Mesodermal cell (in vitro differentiated cells): ENCODE measurements around the gene GADD45B.
"Not testable (repeated sequence)": the region's sequence is repeated elsewhere in the genome, so short reads cannot be mapped to it uniquely, and the experiment has no call there.

Experiments used
- H3K27ac ChIP-seq: 2 replicates; pipeline ENCODE4 v1.7.0; 2013; ENCODE audit warnings: mild to moderate bottlenecking, low read depth, low read length, moderate library complexity; ENCODE audit not compliant: severe bottlenecking
- H3K36me3 ChIP-seq: 2 replicates; pipeline ENCODE4 v1.7.1; 2013; ENCODE audit warnings: mild to moderate bottlenecking, low read length, moderate library complexity; ENCODE audit not compliant: control insufficient read depth, insufficient read depth
- H3K4me1 ChIP-seq: one replicate; pipeline ENCODE4 v1.7.1; 2013; ENCODE audit warnings: mild to moderate bottlenecking, low read length; ENCODE audit not compliant: insufficient read depth, control insufficient read depth, poor library complexity, severe bottlenecking
- H3K4me3 ChIP-seq: 2 replicates; pipeline ENCODE4 v1.7.0; 2013; ENCODE audit warnings: low read length, control low read depth, mild to moderate bottlenecking; ENCODE audit not compliant: insufficient read depth, poor library complexity, severe bottlenecking; ENCODE audit errors: extremely low read depth
- H3K9me3 ChIP-seq: 2 replicates; pipeline ENCODE4 v1.7.1; 2013; ENCODE audit warnings: mild to moderate bottlenecking, low read length, moderate library complexity; ENCODE audit not compliant: control insufficient read depth
- WGBS, 2 experiments: methylation state at CpG; one replicate each; pipeline ENCODE4 v1.1.5; 2013; ENCODE audit warnings: missing lambda C conversion rate in 2 of 2; ENCODE audit not compliant: insufficient coverage in 2 of 2; 5-methylcytosine and 5-hydroxymethylcytosine counted together

GADD45B gene

DNA sequence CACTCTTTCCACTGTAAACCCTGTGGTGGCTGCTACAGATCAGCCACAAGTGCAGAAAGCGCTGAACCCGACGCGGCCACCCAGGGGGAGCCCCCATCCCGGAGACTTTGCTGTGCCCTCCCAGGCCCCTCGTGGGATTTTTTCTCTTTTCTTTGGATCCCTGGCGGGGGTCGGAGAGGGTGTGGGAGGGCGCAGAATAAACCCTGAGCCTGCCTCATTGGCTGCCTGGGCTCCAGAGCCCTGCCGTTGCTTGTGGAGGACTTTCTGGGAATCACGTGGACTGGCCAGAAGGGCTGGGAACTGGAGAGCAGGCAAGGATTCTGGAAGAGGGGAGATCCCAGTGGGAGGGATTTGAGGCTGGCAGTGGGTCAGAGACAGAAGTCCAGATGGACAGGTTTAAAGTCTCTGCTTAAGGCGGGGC lies 24.9 kb downstream of the GADD45B start:
- Histone ChIP-seq H3K4me1 (peaks cover 23% of the 10 kb centered on the region), H3K36me3 (no peaks in the 10 kb centered on the region), H3K9me3 (peaks cover 5% of the 10 kb centered on the region), H3K27ac (no peak overlapping the region), H3K4me3 (no peak overlapping the region)
- WGBS, 2 experiments: 77 to 85% methylated on average over 7 to 12 of the region's 12 CpGs

DNA sequence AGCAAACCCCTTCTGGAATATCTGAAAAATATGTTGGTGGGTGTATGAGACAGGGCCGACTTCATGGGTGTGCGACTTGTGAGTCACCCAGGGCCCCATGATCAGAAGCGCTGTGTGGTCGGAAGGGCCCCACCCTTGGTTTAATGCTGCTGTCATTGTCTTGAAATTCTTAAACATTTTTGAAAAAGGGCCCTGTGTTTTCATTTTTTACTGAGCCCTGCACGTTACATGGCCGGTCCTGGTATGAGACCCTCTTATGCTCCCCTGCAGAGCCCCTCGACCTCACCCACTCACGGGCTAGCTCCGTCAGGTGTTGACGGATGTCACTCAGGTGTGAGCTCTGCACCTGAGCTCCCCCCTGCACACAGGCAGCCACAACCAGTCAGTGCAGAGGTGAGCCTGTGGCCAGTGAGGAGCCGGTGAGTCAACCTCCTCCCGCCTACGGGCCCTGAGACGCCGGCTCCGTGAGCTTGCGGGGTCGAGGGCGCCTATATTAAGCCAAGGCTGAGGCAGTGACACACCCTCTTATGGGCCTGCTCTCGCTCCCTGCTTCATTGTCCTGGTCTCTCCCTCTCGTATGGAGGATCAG lies 27.7 kb downstream of the GADD45B start:
- Histone ChIP-seq H3K27ac (no peak overlapping the region), H3K9me3 (no peaks in the 10 kb centered on the region)
- WGBS, 2 experiments: 72 to 75% methylated on average over 19 to 21 of the region's 21 CpGs

DNA sequence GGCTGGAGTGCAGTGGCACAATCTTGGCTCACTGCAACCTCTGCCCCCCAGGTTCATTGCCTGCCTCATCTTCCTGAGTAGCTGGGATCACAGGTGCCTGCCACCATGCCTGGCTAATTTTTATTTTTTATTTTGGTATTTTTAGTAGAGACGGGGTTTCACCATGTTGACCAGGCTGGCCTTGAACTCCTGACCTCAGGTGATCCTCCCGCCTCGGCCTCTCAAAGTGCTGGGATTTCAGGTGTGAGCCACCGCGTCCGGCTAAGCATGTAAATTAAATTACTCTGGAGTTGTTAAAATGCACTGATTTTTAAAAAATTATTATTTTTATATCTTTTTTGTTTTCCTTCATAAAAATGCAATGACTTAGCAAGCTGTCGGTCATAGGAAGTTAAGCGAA lies 30.7 kb downstream of the GADD45B start:
- 94 to 100% methylated on average over 5 of the region's 8 CpGs for WGBS, 2 experiments
- not testable (repeated sequence) for H3K4me3 ChIP-seq, H3K36me3 ChIP-seq, H3K4me1 ChIP-seq, H3K27ac ChIP-seq, H3K9me3 ChIP-seq

More for the DNA sequence above, 27.7 kb downstream of the GADD45B start:
- peaks cover 15% of the 10 kb centered on the region for H3K4me1 ChIP-seq
- H3K4me3 ChIP-seq: no peak overlapping the region
- H3K36me3 ChIP-seq: no peaks in the 10 kb centered on the region

DNA sequence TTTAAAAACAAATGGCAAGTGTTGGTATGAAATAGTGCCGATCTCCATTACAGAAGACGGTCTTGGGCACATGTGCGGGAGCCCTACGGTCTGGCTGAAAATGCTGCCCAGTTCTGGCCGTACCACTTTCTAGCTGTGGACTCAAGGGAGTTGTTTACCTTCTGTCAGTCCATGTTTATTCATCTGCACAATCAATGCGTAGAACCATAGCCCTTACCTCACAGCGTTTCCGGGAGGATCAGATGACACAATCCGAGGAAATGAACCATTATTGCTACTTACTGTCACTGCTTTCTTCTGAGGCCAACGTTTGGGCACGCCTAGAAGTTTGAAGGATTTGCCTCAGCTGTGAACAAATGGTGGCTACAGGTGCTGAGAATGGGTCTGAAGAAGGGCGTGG lies 31.2 kb downstream of the GADD45B start:
- H3K4me1 ChIP-seq: peaks cover 10% of the 10 kb centered on the region
- H3K27ac ChIP-seq: no peak overlapping the region
- no peaks in the 10 kb centered on the region for H3K36me3 ChIP-seq
- WGBS, 2 experiments: 80 to 81% methylated on average over 11 of the region's 12 CpGs
- H3K9me3 ChIP-seq: no peaks in the 10 kb centered on the region
- no peak overlapping the region for H3K4me3 ChIP-seq

DNA sequence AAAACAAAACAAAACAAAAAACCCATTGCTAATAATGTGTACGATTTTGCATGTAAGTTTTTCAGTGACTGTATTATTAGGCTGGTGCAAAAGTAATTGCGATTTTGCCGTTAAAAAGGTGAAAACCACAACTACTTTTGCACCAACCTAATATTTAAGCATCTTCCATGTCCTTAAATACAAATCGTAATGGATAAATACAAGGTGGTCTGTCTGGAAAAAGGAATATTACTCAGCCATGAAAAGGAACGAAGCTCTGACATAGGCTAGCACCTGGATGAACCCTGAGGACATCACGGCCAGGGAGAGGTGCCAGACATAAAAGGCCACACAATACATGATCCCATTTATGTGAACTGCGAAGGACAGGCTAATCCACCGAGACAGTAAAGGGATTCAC lies 33.2 kb downstream of the GADD45B start:
- H3K36me3 ChIP-seq: no peaks in the 10 kb centered on the region
- WGBS, 2 experiments: 100% methylated on average over 2 to 3 of the region's 8 CpGs
- H3K4me1 ChIP-seq: peaks cover 1% of the 10 kb centered on the region
- H3K27ac ChIP-seq: no peak overlapping the region
- H3K4me3 ChIP-seq: no peak overlapping the region
- no peaks in the 10 kb centered on the region for H3K9me3 ChIP-seq

DNA sequence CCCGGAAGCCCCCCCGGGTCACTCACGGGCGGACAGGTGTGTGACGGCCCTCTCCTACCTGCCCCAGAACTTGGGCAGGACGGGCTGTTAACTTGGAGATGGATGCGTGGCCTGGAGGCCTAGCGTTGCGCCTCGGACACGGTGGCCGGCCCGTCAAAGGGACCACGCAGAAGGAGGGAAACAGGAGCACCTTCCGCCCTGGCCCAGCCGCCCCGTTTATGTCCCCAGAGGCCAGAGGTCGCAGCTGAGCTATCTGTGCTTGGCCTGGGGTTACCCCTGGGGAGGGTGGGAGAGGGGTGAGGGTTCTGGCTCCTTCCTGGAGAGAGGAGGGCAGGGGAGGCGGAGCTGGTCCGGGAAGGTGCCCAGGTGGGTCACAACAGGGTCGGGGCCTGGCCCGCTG lies 35.6 kb downstream of the GADD45B start:
- H3K9me3 ChIP-seq: no peaks in the 10 kb centered on the region
- no peaks in the 10 kb centered on the region for H3K36me3 ChIP-seq
- 92 to 96% methylated on average over 16 to 22 of the region's 22 CpGs for WGBS, 2 experiments

DNA sequence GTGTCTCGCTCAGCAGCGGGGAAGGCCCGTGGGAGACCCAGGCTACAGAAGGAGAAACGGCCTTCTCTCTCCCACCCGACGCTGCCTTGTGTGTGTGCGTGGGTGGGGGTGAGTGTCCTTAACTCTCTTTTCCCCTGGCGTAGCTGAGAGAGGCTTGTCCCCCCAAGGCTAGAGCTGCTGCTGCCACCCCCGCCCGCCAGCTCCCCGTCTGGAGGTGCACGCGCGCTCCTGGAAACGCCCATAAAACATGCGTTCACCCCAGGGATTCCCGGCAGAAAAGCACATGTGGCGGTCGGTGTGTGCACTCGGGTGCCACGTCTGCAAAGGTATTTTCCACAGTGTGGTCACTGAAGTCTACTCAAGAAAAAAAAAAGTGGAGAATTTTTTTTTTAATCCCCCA lies 36.1 kb downstream of the GADD45B start:
- no peak overlapping the region for H3K4me3 ChIP-seq
- peaks cover 1% of the 10 kb centered on the region for H3K4me1 ChIP-seq
- no peaks in the 10 kb centered on the region for H3K36me3 ChIP-seq
- WGBS, 2 experiments: 96 to 97% methylated on average over 16 to 17 of the region's 21 CpGs
- H3K27ac ChIP-seq: no peak overlapping the region
- H3K9me3 ChIP-seq: no peaks in the 10 kb centered on the region

More for the DNA sequence above, 35.6 kb downstream of the GADD45B start:
- Histone ChIP-seq H3K4me3 (no peak overlapping the region), H3K27ac (no peak overlapping the region), H3K4me1 (no peaks in the 10 kb centered on the region)

DNA sequence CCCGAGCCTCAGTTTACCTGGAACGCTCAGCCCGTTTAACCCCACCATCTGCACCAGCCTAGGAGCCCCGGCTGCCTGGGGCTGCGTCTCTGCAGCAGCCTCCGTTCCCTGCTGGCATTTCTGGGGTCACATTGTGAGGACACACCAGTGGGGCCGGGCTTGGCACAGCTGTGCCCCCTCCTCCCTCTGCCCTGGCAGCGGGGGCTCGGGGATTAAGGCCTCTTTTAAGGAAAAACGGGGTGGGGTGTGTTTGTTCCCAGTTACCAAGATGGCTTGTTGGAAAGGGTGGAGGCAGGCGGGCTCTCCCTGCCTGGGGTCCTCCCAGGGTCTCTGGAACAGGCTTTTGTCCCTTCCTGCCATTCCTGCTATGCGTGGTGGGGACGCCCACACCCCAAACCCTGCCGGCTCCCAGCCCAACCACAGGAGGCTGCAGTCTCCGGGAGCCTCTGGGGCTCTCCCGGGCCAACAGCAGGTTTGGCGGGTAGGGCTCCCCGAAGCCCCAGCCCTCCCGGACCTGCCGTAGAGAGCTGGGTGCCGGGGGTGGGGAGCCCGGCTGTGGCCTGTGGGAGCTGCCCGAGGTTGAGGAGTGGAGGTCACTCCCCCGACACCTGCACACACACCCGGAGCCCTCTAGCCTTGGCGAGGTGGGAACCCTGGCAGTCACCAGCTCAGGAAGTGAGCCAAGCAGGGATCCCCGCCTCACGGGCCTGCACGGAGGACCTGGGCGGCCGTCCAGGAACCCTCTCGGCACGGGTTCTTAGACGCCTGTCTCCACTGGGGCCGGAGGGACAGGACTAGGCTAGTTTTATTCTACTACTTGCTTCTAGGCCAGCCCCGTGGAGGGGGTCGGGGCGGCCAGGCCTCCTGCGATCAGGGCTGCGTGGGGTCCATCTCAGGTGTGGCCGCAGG lies 36.9 kb downstream of the GADD45B start:
- no peak overlapping the region for H3K27ac ChIP-seq

DNA sequence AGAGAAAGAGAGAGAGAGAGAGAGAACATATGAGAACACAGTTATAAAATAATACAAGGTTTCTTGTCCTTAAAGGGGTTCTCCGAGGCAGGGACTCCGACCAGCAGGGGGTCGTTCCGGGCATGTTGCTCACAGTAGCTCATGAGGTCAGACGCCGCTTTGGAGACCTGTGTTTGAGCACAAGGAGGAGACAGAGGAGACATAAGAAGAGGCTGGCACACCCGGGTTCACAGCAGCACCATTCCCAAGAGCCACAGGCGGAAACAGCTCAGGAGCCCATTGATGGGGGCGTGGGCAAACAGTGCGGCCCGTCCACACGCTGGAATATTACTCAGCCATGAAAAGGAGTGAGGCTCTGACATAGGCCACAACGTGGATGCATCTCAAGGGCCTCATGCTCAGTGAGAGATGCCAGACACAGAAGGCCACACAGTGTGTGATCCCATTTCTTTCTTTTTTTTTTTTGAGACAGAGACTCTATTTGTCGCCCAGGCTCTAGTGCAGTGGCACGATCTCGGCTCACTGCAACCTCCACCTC lies 39.1 kb downstream of the GADD45B start:
- peaks cover 14% of the 10 kb centered on the region for H3K4me1 ChIP-seq
- no peaks in the 10 kb centered on the region for H3K36me3 ChIP-seq
- 95 to 96% methylated on average over 15 to 16 of the region's 16 CpGs for WGBS, 2 experiments
- no peak overlapping the region for H3K27ac ChIP-seq
- no peaks in the 10 kb centered on the region for H3K9me3 ChIP-seq
- no peak overlapping the region for H3K4me3 ChIP-seq

More for the DNA sequence above, 36.9 kb downstream of the GADD45B start:
- 91 to 93% methylated on average over 24 to 32 of the region's 41 CpGs for WGBS, 2 experiments
- no peak overlapping the region for H3K4me3 ChIP-seq
- peaks cover 6% of the 10 kb centered on the region for H3K4me1 ChIP-seq
- no peaks in the 10 kb centered on the region for H3K9me3 ChIP-seq
- no peaks in the 10 kb centered on the region for H3K36me3 ChIP-seq

DNA sequence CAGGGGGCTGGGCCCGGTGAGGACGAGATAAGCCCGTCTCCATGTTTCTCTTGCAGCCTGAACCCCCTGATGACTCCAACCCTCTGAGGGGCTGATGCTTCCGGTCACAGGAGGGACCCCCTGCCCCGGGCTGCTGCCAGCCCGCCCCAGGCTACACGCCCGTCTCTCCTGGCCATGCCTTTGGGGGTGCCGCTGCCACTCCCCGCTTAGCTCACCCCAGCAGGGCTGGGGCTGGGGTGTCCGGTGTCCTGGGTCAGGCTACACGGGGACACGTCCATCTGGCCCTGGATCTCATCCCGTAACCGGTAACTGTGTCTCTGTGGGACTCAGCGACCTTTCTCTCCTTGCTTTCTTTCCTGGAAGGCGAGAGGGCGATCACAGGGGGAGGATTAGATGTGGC lies 40.8 kb downstream of the GADD45B start:
- Histone ChIP-seq H3K27ac (no peak overlapping the region), H3K4me1 (peaks cover 14% of the 10 kb centered on the region), H3K9me3 (no peaks in the 10 kb centered on the region), H3K36me3 (no peaks in the 10 kb centered on the region), H3K4me3 (no peak overlapping the region)
- WGBS, 2 experiments: 83 to 84% methylated on average over 14 to 16 of the region's 18 CpGs
